HTR-8/SVneo (cell line): ENCODE results near the gene GFAP.
A peak's percentile ranks its signal among the peaks of the same experiment; 100 is the strongest.
"Not testable (repeated sequence)": the region's sequence is repeated elsewhere in the genome, so short reads cannot be mapped to it uniquely, and the experiment has no call there.

Experiments used
- DNase-seq: peaks from one replicate; pipeline ENCODE4 v3.0.0; 2011; ENCODE audit warnings: low spot score, mixed read lengths; ENCODE audit not compliant: insufficient read length
- FAIRE-seq: peaks from 2 replicates; lab custom pipeline; 2011; peaks lifted over from hg19 to GRCh38; lab: Jason Lieb, UNC

The GFAP gene

DNA sequence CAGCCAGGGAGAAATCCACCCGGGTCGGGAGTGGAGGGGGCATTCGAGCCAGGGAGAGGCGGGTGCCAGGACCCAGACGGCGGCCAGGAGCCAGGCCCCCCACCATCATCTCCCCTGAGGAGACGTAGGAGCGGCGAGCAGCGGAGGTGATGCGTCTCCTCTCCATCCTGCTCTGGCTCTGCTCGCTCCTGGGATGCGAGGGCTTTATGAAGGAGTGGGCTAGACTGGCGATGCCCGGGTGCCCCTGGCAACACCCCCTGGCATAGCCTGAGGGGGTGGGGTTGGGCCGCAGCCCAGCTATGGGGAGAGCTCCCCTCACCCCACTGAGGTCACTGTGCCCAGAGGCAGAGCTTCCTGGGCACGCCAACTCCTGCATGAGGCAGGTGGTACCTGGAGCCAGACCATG, at the start of gene GFAP:
TSS of gene GFAP (minus strand) at position 180 of the 406 bp plus-strand sequence. CDS start at position 166, 14 bp downstream.
- FAIRE-seq (no peak), DNase-seq (no peak)

DNA sequence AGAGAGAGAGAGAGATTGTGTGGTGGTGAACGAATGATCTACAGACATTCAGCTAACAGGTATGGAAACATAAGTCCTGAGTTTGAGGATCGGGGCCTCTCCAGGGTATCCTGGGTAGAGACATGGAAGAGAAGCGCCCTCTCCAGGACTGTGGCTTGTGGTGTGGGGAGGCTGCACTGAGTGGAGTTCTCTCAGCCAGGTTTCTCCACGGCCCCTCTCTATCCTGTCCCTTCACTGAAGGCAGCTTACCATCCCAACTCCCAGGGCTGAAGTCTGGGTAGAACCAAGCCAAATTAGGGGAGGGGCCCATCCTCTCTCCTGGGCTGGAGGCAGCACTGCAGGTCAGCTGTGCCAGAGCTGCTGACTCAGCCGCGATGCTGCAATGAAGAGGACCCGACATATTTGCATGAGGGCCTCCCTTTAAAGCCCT, 46.6 kb upstream of the GFAP start:
- FAIRE-seq (no peak), DNase-seq (no peak)

GRCh38 chr17:44960691-44961090, 45.4 kb upstream of the GFAP start:
- no peak for FAIRE-seq
- DNase-seq: no peak

GRCh38 chr17:44959821-44960531, 44.7 kb upstream of the GFAP start:
- no peak for FAIRE-seq
- no peak for DNase-seq

- FAIRE-seq: no peak
- no peak for DNase-seq
These were observed 42.0 kb upstream of the GFAP start for GRCh38 chr17:44956998-44957981.

DNA sequence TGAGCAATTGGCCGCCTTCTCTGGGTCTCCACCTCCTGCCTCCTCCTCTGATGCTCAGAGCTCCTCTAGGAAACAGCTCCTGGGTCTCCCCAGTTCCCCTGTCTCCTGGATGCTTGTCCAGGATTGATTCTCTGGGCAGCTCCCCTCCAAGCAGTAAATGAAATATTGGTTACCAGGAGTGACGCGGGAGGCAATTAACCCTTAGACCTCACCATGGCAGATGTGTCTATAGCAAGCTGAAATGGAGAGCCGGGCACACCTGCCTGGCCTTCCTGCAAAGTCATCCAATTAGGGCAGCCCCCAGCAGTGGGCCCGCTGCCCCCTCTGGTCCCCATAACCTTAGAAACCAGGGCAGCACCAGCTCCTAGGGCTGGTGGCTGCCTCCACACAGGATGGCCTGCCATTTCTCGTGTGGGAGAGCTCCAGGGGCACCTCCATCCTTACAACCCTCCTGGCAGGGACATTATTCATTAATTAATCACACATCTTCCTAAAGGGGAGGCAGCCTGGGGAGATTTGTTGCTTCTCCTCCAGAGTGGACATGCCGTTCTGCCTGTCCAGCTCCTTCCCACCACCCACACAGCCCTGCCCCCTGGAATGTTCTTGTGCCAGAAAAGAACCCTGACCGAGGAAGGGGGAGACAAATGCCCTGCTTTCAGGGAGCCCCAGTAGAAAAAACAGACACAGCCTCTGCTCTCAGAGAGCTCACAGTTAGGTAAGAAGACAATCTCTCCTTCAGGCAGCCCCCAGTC, 40.5 kb upstream of the GFAP start:
- FAIRE-seq: peak; percentile 42
- no peak for DNase-seq

DNA sequence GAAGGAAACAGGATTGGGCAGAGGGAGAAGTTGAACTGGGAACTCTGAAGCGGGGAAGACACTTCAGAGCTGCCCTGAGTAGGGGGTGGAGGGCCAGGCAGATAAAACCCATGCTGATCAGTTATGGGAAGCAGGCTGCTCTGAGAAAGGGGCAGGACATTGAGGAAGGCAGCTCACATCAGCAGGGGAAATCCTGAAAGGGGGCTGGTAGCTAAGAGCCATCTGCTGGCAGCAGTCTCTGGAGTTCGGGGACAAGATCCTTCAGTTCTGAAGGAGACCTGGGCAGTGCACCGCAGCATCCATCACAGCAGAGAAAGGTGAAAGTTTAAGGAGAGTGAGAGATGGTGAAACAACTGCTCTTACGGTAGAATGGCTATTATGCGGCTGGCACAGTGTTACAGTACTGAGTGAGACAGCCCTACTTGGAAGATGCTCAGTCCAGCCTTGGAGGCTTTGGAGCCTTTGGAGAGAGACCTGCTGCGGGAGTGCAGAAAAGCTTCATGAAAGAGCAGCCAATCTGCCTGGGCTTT, 37.7 kb upstream of the GFAP start:
- FAIRE-seq: peak; percentile 49
- DNase-seq: no peak

DNA sequence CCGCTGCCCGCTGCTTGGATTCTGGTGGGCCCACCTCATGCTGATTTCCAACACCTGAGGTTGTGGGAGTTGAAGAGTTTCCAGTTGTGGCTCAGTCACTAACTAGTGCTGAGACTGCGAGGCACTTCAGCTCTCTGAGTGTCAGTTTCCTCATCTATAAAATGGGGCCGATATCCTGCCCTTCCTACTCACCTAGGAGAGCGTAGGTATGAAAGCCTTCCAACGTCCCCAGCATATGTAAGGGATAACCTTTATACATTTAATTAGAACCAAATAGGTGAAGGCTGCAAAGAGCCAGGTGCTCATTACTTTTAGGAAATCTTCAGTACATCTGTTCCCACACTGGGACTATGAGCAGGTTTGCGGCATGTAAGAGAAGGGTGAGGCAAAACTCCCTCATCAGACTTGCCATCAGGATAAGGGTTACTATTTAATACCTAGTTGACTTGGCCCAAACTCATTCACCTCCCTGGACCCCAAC, 33.1 kb upstream of the GFAP start:
- no peak for FAIRE-seq
- DNase-seq: no peak

DNA sequence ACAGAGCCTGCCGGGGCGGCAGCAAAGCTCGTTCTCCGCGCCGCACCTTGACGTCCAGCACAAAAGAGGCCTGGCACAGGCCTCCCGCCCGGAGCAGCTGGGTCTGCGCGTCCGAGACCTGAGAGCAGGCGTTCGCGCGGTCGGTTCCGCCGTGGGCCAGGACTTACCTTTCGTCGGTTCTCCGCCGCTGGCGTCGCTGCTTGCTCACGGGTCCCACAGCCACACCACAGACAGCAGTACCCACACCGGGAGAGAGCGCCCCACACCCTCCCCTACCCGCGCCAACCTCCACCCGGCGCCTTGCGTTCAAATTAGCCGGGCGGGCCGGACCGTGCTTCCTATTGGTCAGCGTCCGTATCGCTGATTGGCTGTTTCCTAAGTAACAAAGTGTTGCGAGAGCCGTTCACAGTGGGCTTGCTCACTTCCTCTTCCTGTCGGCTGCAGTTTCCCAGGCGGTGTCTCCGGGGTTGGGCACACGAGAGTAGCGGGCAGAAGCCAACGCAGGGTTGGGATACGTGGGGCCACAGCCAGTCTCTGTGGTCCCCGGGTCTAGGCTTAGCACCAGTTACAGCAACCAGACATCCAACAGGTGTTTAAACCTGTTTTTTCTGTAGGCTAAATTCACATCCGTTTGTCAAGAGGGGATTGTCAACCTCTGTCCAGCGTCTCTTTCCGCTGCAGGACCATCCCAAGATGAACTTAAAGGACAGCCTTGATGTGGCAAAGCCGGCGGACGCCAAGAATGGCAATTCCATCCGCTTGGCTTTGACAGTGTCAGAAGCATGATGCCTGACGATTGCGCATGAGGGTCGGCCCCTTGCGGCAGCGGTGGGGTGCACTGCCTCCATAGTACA, 32.4 kb upstream of the GFAP start, which contains the start of gene KIF18B:
TSS of gene KIF18B (minus strand) at position 313 of the 854 bp plus-strand sequence. CDS start 11,429 bp downstream, outside the sequence.
- FAIRE-seq: peak; percentile 95
- DNase-seq: peak; percentile 100

DNA sequence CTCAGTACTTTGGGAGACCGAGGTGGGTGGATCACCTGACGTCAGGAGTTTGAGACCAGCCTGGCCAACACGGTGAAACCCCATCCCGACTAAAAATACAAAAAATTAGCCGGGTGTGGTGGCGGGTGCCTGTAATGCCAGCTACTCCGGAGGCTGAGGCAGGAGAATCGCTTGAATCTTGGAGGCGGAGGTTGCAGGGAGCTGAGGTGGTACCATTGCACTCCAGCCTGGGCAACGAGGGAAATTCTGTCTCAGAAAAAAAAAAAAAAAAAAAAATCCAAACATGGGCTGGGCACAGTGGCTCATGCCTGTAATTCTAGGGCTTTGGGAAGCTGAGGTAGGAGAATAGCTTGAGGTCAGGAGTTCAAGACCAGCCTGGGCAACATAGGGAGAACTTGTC, 30.4 kb upstream of the GFAP start:
- FAIRE-seq, DNase-seq: not testable (repeated sequence)

GRCh38 chr17:44942456-44942855, 27.2 kb upstream of the GFAP start:
- FAIRE-seq (no peak), DNase-seq (no peak)

- no peak for DNase-seq
- peak; percentile 72 for FAIRE-seq
These were observed 26.5 kb upstream of the GFAP start for GRCh38 chr17:44941712-44942331.

DNA sequence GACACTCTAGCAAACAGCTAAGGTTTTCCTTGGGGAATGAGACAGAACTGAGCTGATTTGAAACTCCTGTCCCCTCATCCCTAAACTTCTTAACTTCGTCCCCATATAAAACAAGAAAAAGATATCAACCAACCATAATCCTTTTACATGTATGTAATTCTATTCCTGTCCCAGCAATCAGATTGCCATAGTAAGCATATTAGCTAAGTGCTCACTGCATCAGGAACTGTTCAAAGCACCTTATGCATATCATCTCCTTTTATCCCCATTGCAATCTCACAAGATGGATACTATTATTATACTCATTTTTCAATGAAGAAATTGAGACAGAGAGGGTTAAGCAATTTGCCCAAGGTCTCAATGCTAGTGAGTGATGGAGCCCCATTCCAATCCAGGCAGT, 25.5 kb upstream of the GFAP start:
- FAIRE-seq (no peak), DNase-seq (no peak)

- FAIRE-seq (peak; percentile 60), DNase-seq (peak; percentile 56)
These were observed 25.0 kb upstream of the GFAP start for GRCh38 chr17:44940317-44940716.

- FAIRE-seq (no peak), DNase-seq (no peak)
These were observed 19.8 kb upstream of the GFAP start for GRCh38 chr17:44935116-44935515.

DNA sequence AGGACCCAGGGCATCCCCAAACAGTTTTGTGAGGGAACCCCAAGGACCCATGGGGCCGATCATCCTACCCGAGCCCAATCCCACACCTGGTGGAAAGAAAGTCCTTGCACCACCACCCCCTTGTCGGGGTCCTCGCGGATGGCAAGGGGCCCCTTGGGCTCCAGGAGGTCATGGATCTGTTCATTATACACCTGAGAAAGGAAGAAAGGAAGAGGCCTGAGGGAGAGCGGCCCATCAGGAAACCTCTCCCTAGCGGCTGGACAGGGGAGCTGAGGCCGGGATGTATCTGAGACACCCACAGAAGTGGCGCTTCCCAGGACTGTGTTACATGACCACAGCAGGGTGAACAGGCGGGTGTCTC, 19.4 kb upstream of the GFAP start:
- DNase-seq (no peak), FAIRE-seq (no peak)

GRCh38 chr17:44933824-44934744, 18.8 kb upstream of the GFAP start:
- FAIRE-seq: peak; percentile 58

GRCh38 chr17:44932787-44933097, 17.4 kb upstream of the GFAP start:
- DNase-seq (no peak), FAIRE-seq (peak; percentile 28)

More at GRCh38 chr17:44933824-44934744, 18.8 kb upstream of the GFAP start:
- no peak for DNase-seq
